Cardiac muscle cell (in vitro differentiated cells and primary cell): Measurements from ENCODE around the gene EIF4E3. TPM values are rescaled to one million over a fixed set of nuclear protein-coding genes. Genes with fewer than 3 reads are reported as not detected.

ENCODE experiments used
- DNase-seq, 2 donors: peaks; one replicate each; pipeline versions ENCODE4 v3.0.0 to v3.0.0-alpha.2; 2010 to 2017; ENCODE audit warnings: low read depth in 1 of 2, low spot score in 1 of 2
- H3K27ac ChIP-seq: fragments of 200-600 bp; sonication (generic); 2 replicates; pipeline ENCODE4 v1.5.1; 2016
- H3K27me3 ChIP-seq: fragments of 200-600 bp; sonication (generic); 2 replicates; pipeline ENCODE4 v1.6.0; 2016; ENCODE audit warnings: control low read depth
- H3K36me3 ChIP-seq: fragments of 200-600 bp; sonication (generic); 2 replicates; pipeline ENCODE4 v1.5.1; 2016; ENCODE audit warnings: control low read depth
- H3K4me1 ChIP-seq: fragments of 200-600 bp; sonication (generic); 2 replicates; pipeline ENCODE4 v1.8.1; 2017; ENCODE audit warnings: low read depth, mild to moderate bottlenecking, mixed run types
- H3K4me3 ChIP-seq: fragments of 200-600 bp; sonication (generic); 2 replicates; pipeline ENCODE4 v1.5.1; 2016; ENCODE audit warnings: mild to moderate bottlenecking
- H3K9me3 ChIP-seq: fragments of 200-600 bp; sonication (generic); 2 replicates; pipeline ENCODE4 v1.5.1; 2017; ENCODE audit warnings: low read depth, mild to moderate bottlenecking, control low read depth
- CTCF ChIP-seq: IDR thresholded peaks from 2 replicates; pipeline ENCODE4 v1.5.1; 2012; ENCODE audit warnings: low read depth, mild to moderate bottlenecking, low read length
- polyA plus RNA-seq: library from polyadenylated mRNA; unstranded; fragments of >200 nt; fragmentation: Nextera tagmentation; extraction: Ambion mirVana; gene quantifications from 2 replicates; pipeline ENCODE4 v1.2.1, GENCODE V29; 2016
- total RNA-seq: library from RNA; depleted of rRNA; stranded (reverse); fragments of >200 nt; gene quantifications from 2 replicates; pipeline ENCODE4 v1.2.3, GENCODE V29; 2016

EIF4E3 gene
- total and polyA plus RNA-seq, 2 experiments from 2014 or later: 4.3 to 10.5 TPM

- no peaks in the 10 kb centered on the region for H3K4me1 ChIP-seq
- peak in 1 of 2 donors; percentile 29 for DNase-seq
- no peak overlapping the region for H3K4me3 ChIP-seq
- peaks cover 41% of the 10 kb centered on the region for H3K27me3 ChIP-seq
- no peaks in the 10 kb centered on the region for H3K9me3 ChIP-seq
- H3K36me3 ChIP-seq: no peaks in the 10 kb centered on the region
- TF ChIP-seq CTCF: no peak
- H3K27ac ChIP-seq: no peak overlapping the region
Measured at GRCh38 chr3:71728632-71729342, 3.6 kb upstream of the EIF4E3 start.

GRCh38 chr3:71726146-71726545 is 944 bp upstream of the EIF4E3 start:
- no peak for DNase-seq
- no peak for TF ChIP-seq CTCF
- Histone ChIP-seq H3K9me3 (no peaks in the 10 kb centered on the region), H3K27me3 (peaks cover 58% of the 10 kb centered on the region), H3K4me3 (no peak overlapping the region), H3K4me1 (no peaks in the 10 kb centered on the region), H3K36me3 (no peaks in the 10 kb centered on the region), H3K27ac (no peak overlapping the region)

- Histone ChIP-seq H3K27ac (peak overlapping the region; percentile 10), H3K4me1 (no peaks in the 10 kb centered on the region), H3K27me3 (peaks cover 64% of the 10 kb centered on the region), H3K9me3 (no peaks in the 10 kb centered on the region), H3K4me3 (peak overlapping the region; percentile 90), H3K36me3 (no peaks in the 10 kb centered on the region)
- peak; percentile 13 to 67 for DNase-seq
- TF ChIP-seq CTCF: no peak
Measured at GRCh38 chr3:71724584-71725270, 475 bp downstream of the EIF4E3 start.

GRCh38 chr3:71724171-71724453 is 1.1 kb downstream of the EIF4E3 start:
- H3K4me3 ChIP-seq: peak overlapping the region; percentile 90

GRCh38 chr3:71723452-71724170 is 1.6 kb downstream of the EIF4E3 start:
- Histone ChIP-seq H3K4me3 (peak overlapping the region; percentile 90), H3K4me1 (no peaks in the 10 kb centered on the region), H3K27ac (no peak overlapping the region), H3K9me3 (no peaks in the 10 kb centered on the region), H3K27me3 (peaks cover 58% of the 10 kb centered on the region), H3K36me3 (no peaks in the 10 kb centered on the region)
- DNase-seq: no peak
- TF ChIP-seq CTCF: no peak

More at GRCh38 chr3:71724171-71724453, 1.1 kb downstream of the EIF4E3 start:
- TF ChIP-seq CTCF: no peak
- no peak for DNase-seq
- Histone ChIP-seq H3K36me3 (no peaks in the 10 kb centered on the region), H3K27ac (no peak overlapping the region), H3K9me3 (no peaks in the 10 kb centered on the region), H3K27me3 (peaks cover 63% of the 10 kb centered on the region), H3K4me1 (no peaks in the 10 kb centered on the region)
